ENCODE measurements around the gene IFNGR1. TPM values are rescaled to one million over a fixed set of nuclear protein-coding genes. Genes with fewer than 3 reads are reported as not detected.

Gene IFNGR1
- total RNA-seq, 4 donors from 2014 or later, result 54.7 to 97.4 (median 61.1) TPM

GRCh38 chr6:137223370-137224131, 4.4 kb upstream of the IFNGR1 start:
- TF ChIP-seq, protein P1, sequence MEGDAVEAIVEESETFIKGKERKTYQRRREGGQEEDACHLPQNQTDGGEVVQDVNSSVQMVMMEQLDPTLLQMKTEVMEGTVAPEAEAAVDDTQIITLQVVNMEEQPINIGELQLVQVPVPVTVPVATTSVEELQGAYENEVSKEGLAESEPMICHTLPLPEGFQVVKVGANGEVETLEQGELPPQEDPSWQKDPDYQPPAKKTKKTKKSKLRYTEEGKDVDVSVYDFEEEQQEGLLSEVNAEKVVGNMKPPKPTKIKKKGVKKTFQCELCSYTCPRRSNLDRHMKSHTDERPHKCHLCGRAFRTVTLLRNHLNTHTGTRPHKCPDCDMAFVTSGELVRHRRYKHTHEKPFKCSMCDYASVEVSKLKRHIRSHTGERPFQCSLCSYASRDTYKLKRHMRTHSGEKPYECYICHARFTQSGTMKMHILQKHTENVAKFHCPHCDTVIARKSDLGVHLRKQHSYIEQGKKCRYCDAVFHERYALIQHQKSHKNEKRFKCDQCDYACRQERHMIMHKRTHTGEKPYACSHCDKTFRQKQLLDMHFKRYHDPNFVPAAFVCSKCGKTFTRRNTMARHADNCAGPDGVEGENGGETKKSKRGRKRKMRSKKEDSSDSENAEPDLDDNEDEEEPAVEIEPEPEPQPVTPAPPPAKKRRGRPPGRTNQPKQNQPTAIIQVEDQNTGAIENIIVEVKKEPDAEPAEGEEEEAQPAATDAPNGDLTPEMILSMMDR (IDR thresholded peaks at IDR 0.05 in 4 of 5, conservative IDR thresholded peaks at IDR 0.05 in 1 of 5), result no peak
- TF ChIP-seq POLR2A (IDR thresholded peaks at IDR 0.05), result no peak
- no peak for ATAC-seq
- peak; percentile 20 to 47 for DNase-seq
- Histone ChIP-seq H3K27me3 (no peaks in the 10 kb centered on the region), H3K4me3 (no peak overlapping the region), H3K9me3 (no peaks in the 10 kb centered on the region), H3K4me1 (peaks cover 25 to 44% of the 10 kb centered on the region in 2 donors), H3K36me3 (no peaks in the 10 kb centered on the region), H3K27ac (peak overlapping the region; percentile 12 to 98 (median 72))
- in situ Hi-C loops (cut with MboI; ENCODE audit: low sequenced_read_pairs in 4 of 4), result loop anchor here in 3 of 4 donors (25.0 kb wide), 1 partner anchor 936 kb away; the partner anchor contains the start of gene BCLAF1 (in 3 of the 3)
- intact Hi-C loops (cut with DNase I; ENCODE audit: low total_unique reads), result no loop called here

- intact Hi-C loops (cut with DNase I; ENCODE audit: low total_unique reads), result no loop called here
- Histone ChIP-seq H3K9me3 (no peaks in the 10 kb centered on the region), H3K27me3 (no peaks in the 10 kb centered on the region), H3K36me3 (no peaks in the 10 kb centered on the region), H3K4me1 (peaks cover 30 to 51% of the 10 kb centered on the region in 2 donors), H3K4me3 (peak overlapping the region in 1 of 4 donors; percentile 5), H3K27ac (peak overlapping the region; percentile 57 to 98 (median 72))
- in situ Hi-C loops (cut with MboI; ENCODE audit: low sequenced_read_pairs in 4 of 4), result loop anchor here in 3 of 4 donors (25.0 kb wide), 1 partner anchor 935 kb away; the partner anchor contains the start of gene BCLAF1 (in 3 of the 3)
- peak; percentile 13 to 49 for TF ChIP-seq POLR2A (IDR thresholded peaks at IDR 0.05)
- TF ChIP-seq, protein P1 (IDR thresholded peaks at IDR 0.05 in 4 of 5, conservative IDR thresholded peaks at IDR 0.05 in 1 of 5), result no peak
- DNase-seq (no peak), ATAC-seq (no peak)
These were observed 3.2 kb upstream of the IFNGR1 start for GRCh38 chr6:137222381-137222780.

GRCh38 chr6:137219664-137220252, 573 bp upstream of the IFNGR1 start:
- no peaks in the 10 kb centered on the region for H3K27me3 ChIP-seq
- no peak for DNase-seq
- H3K9me3 ChIP-seq, result no peaks in the 10 kb centered on the region
- peak overlapping the region; percentile 98 to 99 (median 98) for H3K27ac ChIP-seq
- in situ Hi-C loops (cut with MboI; ENCODE audit: low sequenced_read_pairs in 4 of 4) (loop anchor here in 3 of 4 donors (25.0 kb wide), 1 partner anchor 932 kb away; the partner anchor contains the start of gene BCLAF1 (in 3 of the 3)), intact Hi-C loops (cut with DNase I; ENCODE audit: low total_unique reads) (loop anchor here (2.0 to 10.0 kb wide), 5 partner anchors 395 to 1185 kb away; partner anchors contain the start of genes BCLAF1, HEBP2, PEX7 and TNFAIP3)
- peaks cover 56 to 75% of the 10 kb centered on the region in 2 donors for H3K4me1 ChIP-seq
- TF ChIP-seq, protein P1 (IDR thresholded peaks at IDR 0.05 in 4 of 5, conservative IDR thresholded peaks at IDR 0.05 in 1 of 5), result no peak
- TF ChIP-seq POLR2A (IDR thresholded peaks at IDR 0.05), result no peak
- ATAC-seq, result no peak
- H3K36me3 ChIP-seq, result no peaks in the 10 kb centered on the region
- H3K4me3 ChIP-seq, result peak overlapping the region; percentile 89 to 93 (median 90)

- peak overlapping the region; percentile 89 to 93 (median 90) for H3K4me3 ChIP-seq
- TF ChIP-seq, protein P1 (IDR thresholded peaks at IDR 0.05 in 4 of 5, conservative IDR thresholded peaks at IDR 0.05 in 1 of 5), result no peak
- no peak for TF ChIP-seq POLR2A (IDR thresholded peaks at IDR 0.05)
- H3K36me3 ChIP-seq, result no peaks in the 10 kb centered on the region
- ATAC-seq, result peak; percentile 86 to 90
- in situ Hi-C loops (cut with MboI; ENCODE audit: low sequenced_read_pairs in 4 of 4), result loop anchor here in 3 of 4 donors (25.0 kb wide), 1 partner anchor 931 kb away; the partner anchor contains the start of gene BCLAF1 (in 3 of the 3)
- peak; percentile 58 to 73 for DNase-seq
- intact Hi-C loops (cut with DNase I; ENCODE audit: low total_unique reads), result loop anchor here (2.0 to 10.0 kb wide), 5 partner anchors 394 to 1186 kb away; partner anchors contain the start of genes BCLAF1, HEBP2, PEX7 and TNFAIP3
- H3K27me3 ChIP-seq, result no peaks in the 10 kb centered on the region
- peak overlapping the region; percentile 98 to 99 (median 98) for H3K27ac ChIP-seq
- peaks cover 62 to 79% of the 10 kb centered on the region in 2 donors for H3K4me1 ChIP-seq
- no peaks in the 10 kb centered on the region for H3K9me3 ChIP-seq
These were observed 690 bp downstream of the IFNGR1 start for GRCh38 chr6:137218473-137218916.

Data from gastrocnemius medialis (tissue), 4 donors.